Activated CD8-positive, alpha-beta memory T cell treated with anti-CD3 and anti-CD28 coated beads, Interleukin-2, amount 10 ng/mL, durations not matched to agents 7 days and 5 days (primary cell): ENCODE data around the gene LAIR1. TPM values are rescaled to one million over a fixed set of nuclear protein-coding genes. Genes with fewer than 3 reads are reported as not detected.

ENCODE experiments used
- ATAC-seq: fragments of 150-1000 bp; cut with Tn5 transposase; one replicate; pipeline ENCODE4 v1.10.0; 2021; ENCODE audit warnings: moderate library complexity
- CTCF ChIA-PET: fragments of 350-600 bp; sonication (Branson Sonifier 250); formaldehyde crosslinking; loops from one replicate; lab custom pipeline; 2021; ENCODE audit warnings: antibody characterized with exemption; lab: Charles Lee
- DNase-seq: peaks from one replicate; pipeline ENCODE4 v3.0.0-alpha.2; 2020
- H3K27ac Mint-ChIP-seq: one replicate; pipeline ENCODE4 v1.8.0; 2021; ENCODE audit warnings: mild to moderate bottlenecking, mixed read lengths
- H3K27me3 Mint-ChIP-seq: one replicate; pipeline ENCODE4 v1.8.0; 2021; ENCODE audit warnings: mixed read lengths
- H3K36me3 Mint-ChIP-seq: one replicate; pipeline ENCODE4 v1.8.0; 2021; ENCODE audit warnings: mild to moderate bottlenecking, mixed read lengths
- H3K4me1 Mint-ChIP-seq: one replicate; pipeline ENCODE4 v1.8.0; 2021; ENCODE audit warnings: mixed read lengths
- H3K4me3 Mint-ChIP-seq: one replicate; pipeline ENCODE4 v1.8.0; 2021; ENCODE audit warnings: mild to moderate bottlenecking, moderate library complexity, mixed read lengths
- H3K9me3 Mint-ChIP-seq: one replicate; pipeline ENCODE4 v1.8.0; 2022; ENCODE audit warnings: low read depth, mixed read lengths
- total RNA-seq, 2 experiments: library from RNA; stranded (reverse); gene quantifications; one replicate each; pipeline ENCODE4 v1.2.3, GENCODE V29; 2021

The LAIR1 gene
- total RNA-seq, 2 experiments from 2014 or later: 64.1 to 71.6 TPM

DNA sequence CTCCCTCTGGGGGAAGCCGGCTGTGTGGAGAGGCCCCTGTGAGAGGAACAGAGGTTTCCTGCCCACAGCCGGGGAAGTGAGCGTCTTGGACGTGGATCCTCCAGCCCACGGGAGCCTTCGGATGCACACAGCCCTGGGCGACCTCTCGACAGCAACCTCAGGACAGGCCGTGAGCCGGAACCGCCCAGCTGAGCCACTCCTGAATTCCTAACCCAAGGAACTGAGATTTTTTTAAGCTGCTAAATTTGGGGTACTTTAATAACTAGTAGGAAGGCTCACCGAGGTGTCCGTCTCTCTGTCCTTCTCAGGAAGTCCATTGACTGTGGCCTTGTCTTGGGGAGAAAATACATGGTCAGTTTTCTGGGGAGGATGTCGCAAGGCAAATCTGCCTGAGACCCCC, 9.1 kb downstream of the LAIR1 start:
- CTCF ChIA-PET: interaction anchor here (1.5 to 7.6 kb wide), 2 partner anchors 10 to 35 kb away, joined by 3 to 57 read pairs; no protein-coding TSS in a partner anchor
- ATAC-seq: no peak
- no peak for DNase-seq
- no peaks in the 10 kb centered on the region for H3K9me3 Mint-ChIP-seq
- H3K4me1 Mint-ChIP-seq: peaks cover 10% of the 10 kb centered on the region
- H3K36me3 Mint-ChIP-seq: peaks cover 12% of the 10 kb centered on the region
- H3K27me3 Mint-ChIP-seq: peaks cover 4% of the 10 kb centered on the region
- no peak overlapping the region for H3K27ac Mint-ChIP-seq
- no peak overlapping the region for H3K4me3 Mint-ChIP-seq

DNA sequence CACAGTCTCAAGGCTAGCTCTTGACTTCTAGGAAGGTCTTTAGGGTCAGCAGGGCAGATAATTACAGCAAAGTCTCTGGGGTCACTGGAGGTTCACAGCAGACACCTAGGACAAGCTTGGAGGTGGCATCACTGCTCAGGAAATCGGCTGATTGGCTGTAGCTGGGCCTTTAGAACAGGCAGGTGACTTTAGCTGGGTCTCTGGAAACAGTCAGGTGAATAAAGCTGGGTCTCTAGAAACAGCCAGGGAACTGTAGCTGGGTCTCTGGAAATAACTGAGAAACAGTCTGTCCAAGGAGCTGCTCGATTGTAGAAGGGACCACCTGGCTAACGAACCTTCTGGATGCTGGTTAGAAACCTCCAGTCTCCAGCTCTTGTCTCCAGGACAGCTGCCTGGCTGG, 10.0 kb downstream of the LAIR1 start:
- H3K27me3 Mint-ChIP-seq: peaks cover 7% of the 10 kb centered on the region

DNA sequence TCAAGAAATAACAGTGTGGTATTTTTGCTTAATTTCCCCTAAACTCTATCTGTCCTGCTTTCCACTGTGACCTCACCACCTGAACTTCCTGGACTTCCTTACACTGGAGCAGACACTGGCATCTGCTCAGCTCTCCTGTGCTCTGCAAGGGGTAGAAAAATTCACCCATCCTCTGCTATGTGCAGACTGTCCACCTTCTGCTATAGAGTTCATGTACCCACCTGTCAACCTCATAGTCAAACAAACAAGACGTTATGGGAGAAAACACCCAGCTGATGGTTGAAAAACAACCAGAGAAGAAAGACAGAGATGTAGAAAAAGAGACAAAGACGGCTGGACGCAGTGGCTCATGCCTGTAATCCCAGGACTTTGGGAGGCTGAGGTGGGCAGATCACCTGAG, 12.2 kb downstream of the LAIR1 start:
- no peaks in the 10 kb centered on the region for H3K9me3 Mint-ChIP-seq
- H3K36me3 Mint-ChIP-seq: peaks cover 9% of the 10 kb centered on the region
- H3K4me3 Mint-ChIP-seq: no peak overlapping the region
- peaks cover 18% of the 10 kb centered on the region for H3K27me3 Mint-ChIP-seq
- CTCF ChIA-PET: interaction anchor here (7.6 kb wide), 1 partner anchor 38 kb away, joined by 57 read pairs; no protein-coding TSS in a partner anchor
- DNase-seq (no peak), ATAC-seq (no peak)
- H3K4me1 Mint-ChIP-seq: peaks cover 3% of the 10 kb centered on the region
- H3K27ac Mint-ChIP-seq: no peak overlapping the region

More for the DNA sequence above, 10.0 kb downstream of the LAIR1 start:
- H3K9me3 Mint-ChIP-seq: no peaks in the 10 kb centered on the region
- no peak for ATAC-seq
- CTCF ChIA-PET: interaction anchor here (1.5 to 7.6 kb wide), 2 partner anchors 9 to 35 kb away, joined by 3 to 57 read pairs; no protein-coding TSS in a partner anchor
- peaks cover 5% of the 10 kb centered on the region for H3K4me1 Mint-ChIP-seq
- H3K27ac Mint-ChIP-seq: no peak overlapping the region
- DNase-seq: no peak
- H3K4me3 Mint-ChIP-seq: no peak overlapping the region
- H3K36me3 Mint-ChIP-seq: peaks cover 9% of the 10 kb centered on the region

DNA sequence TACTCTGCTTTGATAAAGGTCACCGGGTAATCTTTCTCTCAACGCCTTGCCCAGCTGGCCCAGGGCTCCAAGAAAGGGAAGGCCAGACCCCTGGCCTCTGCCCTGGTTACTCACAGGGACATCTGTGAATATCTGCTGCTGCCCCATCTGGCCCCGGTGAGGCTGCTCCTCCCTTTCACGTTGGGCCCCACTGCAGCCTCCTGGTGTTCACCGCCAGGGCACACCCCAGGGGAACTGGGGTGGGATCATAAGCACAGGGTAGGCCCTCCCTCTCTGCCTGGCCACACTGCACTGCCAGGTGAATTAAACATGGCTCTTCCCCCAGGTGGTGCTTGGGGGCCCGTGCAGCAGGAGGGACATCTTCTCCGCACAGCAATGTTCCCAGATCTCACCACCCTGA, 12.7 kb downstream of the LAIR1 start:
- Mint-ChIP-seq H3K4me3 (no peak overlapping the region), H3K36me3 (peaks cover 8% of the 10 kb centered on the region), H3K27me3 (peaks cover 20% of the 10 kb centered on the region), H3K9me3 (no peaks in the 10 kb centered on the region), H3K4me1 (peaks cover 3% of the 10 kb centered on the region), H3K27ac (no peak overlapping the region)
- DNase-seq: no peak
- CTCF ChIA-PET: interaction anchor here (7.6 kb wide), 1 partner anchor 38 kb away, joined by 57 read pairs; no protein-coding TSS in a partner anchor
- ATAC-seq: no peak

DNA sequence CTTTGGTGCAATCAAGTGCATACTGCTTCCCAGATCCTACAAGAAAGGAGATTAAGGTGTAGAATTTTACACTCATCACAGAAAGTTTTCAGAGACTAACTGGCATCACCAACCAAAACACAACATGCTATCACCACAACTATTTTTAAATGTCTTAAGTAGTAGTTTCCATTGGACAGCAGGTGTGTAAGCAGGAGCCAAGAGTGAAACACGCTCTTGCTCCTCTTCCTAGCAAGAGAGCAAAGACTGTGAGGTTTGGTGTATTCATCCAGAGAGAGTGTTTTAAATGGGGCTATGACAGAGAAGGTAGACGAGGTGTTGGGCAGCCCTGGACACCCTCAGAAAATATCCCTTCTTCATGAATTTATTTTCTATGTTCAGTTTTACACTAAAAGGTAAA, 13.3 kb downstream of the LAIR1 start:
- no peak for ATAC-seq
- CTCF ChIA-PET: interaction anchor here (7.6 kb wide), 1 partner anchor 39 kb away, joined by 57 read pairs; no protein-coding TSS in a partner anchor
- no peak overlapping the region for H3K4me3 Mint-ChIP-seq
- H3K9me3 Mint-ChIP-seq: no peaks in the 10 kb centered on the region
- no peak for DNase-seq
- no peak overlapping the region for H3K27ac Mint-ChIP-seq
- peaks cover 3% of the 10 kb centered on the region for H3K4me1 Mint-ChIP-seq
- H3K27me3 Mint-ChIP-seq: peaks cover 20% of the 10 kb centered on the region
- H3K36me3 Mint-ChIP-seq: peaks cover 4% of the 10 kb centered on the region

DNA sequence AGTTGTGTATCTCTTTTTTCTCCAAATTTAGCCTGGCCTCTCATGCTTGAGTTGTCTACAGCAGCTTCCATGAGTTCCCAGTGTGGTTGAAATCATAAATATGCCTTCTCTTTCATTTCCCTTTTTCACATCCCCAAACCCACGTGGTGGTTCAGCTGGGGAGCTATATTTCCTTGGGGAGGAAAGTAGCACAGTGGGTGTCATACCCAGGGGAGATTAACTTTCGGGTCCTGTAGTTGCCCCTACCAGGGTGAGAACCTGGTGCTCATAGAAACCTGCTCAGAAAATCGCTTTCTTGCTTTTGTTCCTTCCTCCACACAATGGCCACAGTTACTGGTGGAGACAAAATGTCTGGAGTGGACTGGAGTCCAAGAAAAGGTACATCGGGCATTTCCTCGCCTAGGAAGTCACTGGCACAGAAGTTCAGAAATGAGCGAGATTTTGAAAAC, 18.8 kb downstream of the LAIR1 start:
- Mint-ChIP-seq H3K27me3 (peaks cover 19% of the 10 kb centered on the region), H3K27ac (no peak overlapping the region), H3K4me1 (no peaks in the 10 kb centered on the region), H3K9me3 (no peaks in the 10 kb centered on the region), H3K4me3 (no peak overlapping the region), H3K36me3 (no peaks in the 10 kb centered on the region)
- ATAC-seq (no peak), DNase-seq (no peak)
- CTCF ChIA-PET: interaction anchor here (1.2 to 1.5 kb wide), 2 partner anchors 9 to 11 kb away, joined by 3 read pairs; no protein-coding TSS in a partner anchor

DNA sequence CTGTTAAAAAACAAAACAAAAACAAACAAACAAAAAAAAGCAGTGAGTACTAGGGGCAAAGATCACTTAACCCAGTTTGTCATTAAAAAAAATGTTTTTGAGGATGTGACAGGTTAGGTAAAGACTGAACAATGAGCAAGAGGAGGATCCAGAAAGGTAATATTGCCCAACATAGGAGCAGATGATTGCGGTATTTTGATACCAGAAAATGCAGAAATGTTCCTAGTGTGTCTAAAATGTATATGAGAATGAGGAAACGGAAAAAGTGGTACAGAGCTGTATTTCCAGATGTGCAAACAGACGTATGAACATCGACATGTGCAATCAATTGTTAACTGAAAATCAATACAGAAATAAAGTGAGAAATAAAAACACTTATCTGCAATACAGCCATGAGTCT, 20.9 kb downstream of the LAIR1 start:
- no peak overlapping the region for H3K4me3 Mint-ChIP-seq
- no peaks in the 10 kb centered on the region for H3K36me3 Mint-ChIP-seq
- CTCF ChIA-PET: no interaction called here
- H3K27ac Mint-ChIP-seq: no peak overlapping the region
- ATAC-seq (no peak), DNase-seq (no peak)
- no peaks in the 10 kb centered on the region for H3K9me3 Mint-ChIP-seq
- no peaks in the 10 kb centered on the region for H3K4me1 Mint-ChIP-seq
- H3K27me3 Mint-ChIP-seq: peaks cover 24% of the 10 kb centered on the region

DNA sequence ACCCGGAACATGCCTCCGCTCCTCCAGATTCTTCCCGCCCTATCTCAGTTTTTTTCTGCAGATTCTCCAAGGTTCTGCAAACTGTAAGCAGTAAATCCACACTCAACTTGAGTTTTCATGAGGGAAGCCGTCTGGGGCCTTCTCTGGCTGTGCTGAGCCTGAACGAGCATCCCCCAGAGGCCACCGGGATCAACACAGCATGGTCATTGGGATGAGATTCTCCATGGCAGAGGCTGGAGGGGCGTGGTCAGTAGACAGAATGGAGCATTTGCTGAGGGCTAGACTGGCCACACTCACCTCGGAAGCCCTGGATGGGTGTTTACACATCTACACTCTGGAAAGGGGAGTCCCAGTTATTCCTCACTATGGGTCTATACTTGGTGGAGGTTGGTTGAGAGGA, 23.4 kb downstream of the LAIR1 start:
- no peaks in the 10 kb centered on the region for H3K4me1 Mint-ChIP-seq
- CTCF ChIA-PET: interaction anchor here (1.3 kb wide), 1 partner anchor 17 kb away, joined by 4 read pairs; no protein-coding TSS in a partner anchor
- H3K9me3 Mint-ChIP-seq: no peaks in the 10 kb centered on the region
- H3K4me3 Mint-ChIP-seq: no peak overlapping the region
- peaks cover 15% of the 10 kb centered on the region for H3K27me3 Mint-ChIP-seq
- no peaks in the 10 kb centered on the region for H3K36me3 Mint-ChIP-seq
- ATAC-seq (no peak), DNase-seq (no peak)
- no peak overlapping the region for H3K27ac Mint-ChIP-seq

DNA sequence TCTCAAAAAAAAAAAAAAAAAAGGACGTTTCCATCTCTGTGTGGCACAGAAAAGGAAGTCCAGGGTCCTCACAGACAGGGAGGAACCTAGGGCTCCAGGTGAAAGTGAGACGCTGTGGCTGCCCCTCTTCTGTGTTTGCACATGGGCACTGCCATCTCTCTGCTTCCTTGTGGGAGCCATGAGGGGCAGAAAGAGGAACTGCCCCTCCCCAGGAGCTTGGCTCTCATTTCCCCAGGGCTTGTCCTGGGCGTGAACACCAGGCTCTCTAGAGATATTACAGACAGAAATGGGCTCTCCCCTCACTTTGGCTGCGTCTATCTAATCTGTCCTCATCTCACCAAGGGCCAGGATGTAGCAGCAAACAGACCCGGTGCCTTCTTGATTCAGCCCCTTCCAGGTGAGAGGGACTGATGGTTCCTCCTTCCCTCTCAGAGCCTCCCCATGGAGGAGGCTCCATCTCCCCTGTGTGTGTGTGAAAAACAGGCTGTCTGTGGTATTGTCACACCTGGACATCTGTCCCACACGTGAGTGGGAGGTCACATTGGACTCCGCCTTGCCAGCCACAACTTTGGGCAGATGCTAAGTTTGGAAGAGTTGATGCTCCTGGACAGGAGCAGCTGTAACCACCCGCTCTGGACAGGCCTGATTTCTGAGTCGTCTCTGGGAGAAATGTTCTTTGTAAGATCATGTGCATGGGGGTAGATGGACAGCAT, 24.9 kb downstream of the LAIR1 start:
- no peaks in the 10 kb centered on the region for H3K4me1 Mint-ChIP-seq
- no peaks in the 10 kb centered on the region for H3K36me3 Mint-ChIP-seq
- CTCF ChIA-PET: interaction anchor here (1.3 kb wide), 1 partner anchor 15 kb away, joined by 4 read pairs; no protein-coding TSS in a partner anchor
- H3K9me3 Mint-ChIP-seq: no peaks in the 10 kb centered on the region
- H3K27me3 Mint-ChIP-seq: peaks cover 18% of the 10 kb centered on the region
- H3K27ac Mint-ChIP-seq: no peak overlapping the region
- no peak for ATAC-seq
- DNase-seq: no peak
- H3K4me3 Mint-ChIP-seq: no peak overlapping the region

DNA sequence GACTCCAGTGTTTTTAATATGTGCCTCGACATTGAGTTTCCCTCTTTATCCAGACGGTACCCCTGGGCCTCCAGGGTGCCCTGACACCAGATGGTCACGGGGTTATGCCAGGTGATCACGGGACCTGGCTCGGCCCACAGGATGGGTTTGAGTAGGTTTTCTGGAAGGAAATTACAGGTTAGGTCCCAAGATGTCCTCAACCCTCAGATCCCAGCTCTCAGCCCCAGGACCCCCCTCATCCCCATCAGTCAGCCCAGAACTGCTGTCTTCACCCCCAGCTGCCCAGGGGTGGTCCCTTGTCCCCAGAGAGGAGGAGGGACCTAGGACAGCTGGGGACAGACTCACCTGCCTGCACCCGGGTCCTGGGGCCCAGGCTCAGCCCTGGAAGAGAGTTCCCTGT, 26.2 kb downstream of the LAIR1 start:
- Mint-ChIP-seq H3K4me1 (no peaks in the 10 kb centered on the region), H3K27me3 (peaks cover 22% of the 10 kb centered on the region), H3K27ac (no peak overlapping the region), H3K36me3 (no peaks in the 10 kb centered on the region), H3K4me3 (no peak overlapping the region), H3K9me3 (no peaks in the 10 kb centered on the region)
- CTCF ChIA-PET: no interaction called here
- ATAC-seq (no peak), DNase-seq (no peak)

DNA sequence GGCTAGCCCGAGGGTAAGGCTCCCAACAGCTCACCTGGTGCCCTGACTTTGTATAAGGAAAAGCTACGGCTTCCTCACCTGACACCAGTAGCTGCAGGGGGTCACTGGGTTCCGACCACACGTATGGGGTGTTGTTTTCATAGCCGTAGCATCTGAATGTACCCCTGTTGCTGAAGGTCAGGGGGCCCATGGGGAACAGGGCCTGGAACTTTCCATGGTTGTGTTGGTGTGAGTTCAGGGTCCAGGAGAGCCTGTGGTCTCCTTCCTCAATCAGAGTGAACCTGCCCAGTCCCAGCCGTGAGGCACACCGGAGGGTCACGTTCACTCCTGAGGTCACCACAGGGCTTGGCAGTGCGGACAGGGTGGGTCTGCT, 26.9 kb downstream of the LAIR1 start:
- DNase-seq (no peak), ATAC-seq (no peak)
- H3K27me3 Mint-ChIP-seq: peaks cover 19% of the 10 kb centered on the region
- CTCF ChIA-PET: no interaction called here
- no peaks in the 10 kb centered on the region for H3K4me1 Mint-ChIP-seq
- no peaks in the 10 kb centered on the region for H3K36me3 Mint-ChIP-seq
- H3K27ac Mint-ChIP-seq: no peak overlapping the region
- H3K9me3 Mint-ChIP-seq: no peaks in the 10 kb centered on the region
- no peak overlapping the region for H3K4me3 Mint-ChIP-seq

DNA sequence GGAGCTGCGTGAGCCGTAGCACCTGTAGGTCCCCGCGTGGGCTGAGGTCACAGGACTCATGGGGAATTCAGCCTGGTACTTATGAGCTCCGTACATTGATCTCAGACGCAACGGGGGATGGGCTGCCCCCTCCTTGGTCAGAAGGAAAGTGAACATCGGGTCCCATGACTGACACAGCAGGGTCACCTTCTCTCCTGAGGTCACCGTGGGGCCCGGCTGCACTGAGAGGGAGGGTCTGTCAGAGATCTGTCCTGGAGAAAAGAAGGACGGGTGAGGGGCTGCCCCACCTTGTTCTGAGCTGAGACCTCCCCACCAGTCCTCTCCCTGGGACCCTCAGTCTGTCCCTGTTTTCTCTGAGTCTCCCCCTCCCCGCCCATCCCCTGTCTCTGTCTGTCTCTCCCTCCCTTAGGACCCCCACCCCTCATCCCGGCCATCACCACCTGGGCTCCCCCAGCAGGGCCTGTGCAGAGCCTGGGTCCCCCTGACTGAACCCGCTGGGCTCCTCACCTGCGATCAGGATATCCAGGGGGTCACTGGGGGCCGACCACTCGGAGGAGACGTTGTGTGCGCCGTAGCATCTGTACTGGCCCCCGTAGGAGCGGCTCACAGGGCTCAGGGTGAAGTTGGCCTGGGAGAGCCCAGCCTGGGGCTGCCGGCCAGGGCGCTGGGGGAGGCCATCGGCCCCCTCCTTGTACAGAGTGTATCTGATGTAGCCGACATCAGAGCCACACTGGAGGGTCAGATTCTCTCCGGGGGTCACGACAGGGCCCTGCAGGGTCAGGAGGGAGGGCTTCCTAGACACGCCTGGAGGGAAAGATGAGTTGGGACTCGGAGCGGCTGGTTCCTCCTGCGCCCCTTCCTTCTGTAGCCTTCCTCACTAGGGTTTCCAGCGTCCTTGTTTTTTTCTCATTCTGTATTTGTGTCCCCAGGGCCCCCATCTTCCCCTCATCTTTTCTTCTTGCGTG, 27.6 kb downstream of the LAIR1 start:
- no peak for ATAC-seq
- CTCF ChIA-PET: no interaction called here
- H3K4me3 Mint-ChIP-seq: no peak overlapping the region

More for the DNA sequence above, 27.6 kb downstream of the LAIR1 start:
- DNase-seq: no peak
- no peaks in the 10 kb centered on the region for H3K4me1 Mint-ChIP-seq
- H3K9me3 Mint-ChIP-seq: no peaks in the 10 kb centered on the region
- no peaks in the 10 kb centered on the region for H3K36me3 Mint-ChIP-seq
- H3K27me3 Mint-ChIP-seq: peaks cover 22% of the 10 kb centered on the region
- H3K27ac Mint-ChIP-seq: no peak overlapping the region
